ENCODE measurements around the gene SYPL2.
"Not testable (repeated sequence)": the region's sequence is repeated elsewhere in the genome, so short reads cannot be mapped to it uniquely, and the experiment has no call there.

- not testable (repeated sequence) for TF ChIP-seq CTCF, POLR2A (IDR thresholded peaks at IDR 0.05)
Observed at GRCh38 chr1:109445949-109446695, 20.2 kb upstream of the SYPL2 start.

All from uterus (tissue), 2 donors.